ENCODE data around the gene GRIN2A. TPM values are rescaled to one million over a fixed set of nuclear protein-coding genes. Genes with fewer than 3 reads are reported as not detected.

The GRIN2A gene
- polyA plus RNA-seq, 1 donor (not counting 4 experiments of a cell fraction or from before 2014, with no cell fraction given) = 0.01 TPM

GRCh38 chr16:10138881-10139280, 43.3 kb downstream of the GRIN2A start:
- H3K4me1 ChIP-seq (ENCODE audit: control insufficient read depth, extremely low read depth, insufficient read depth, low read length) = no peaks in the 10 kb centered on the region
- H3K9me3 ChIP-seq (ENCODE audit: control insufficient read depth, low read depth, low read length) = no peaks in the 10 kb centered on the region
- DNase-seq (ENCODE audit: low read depth, low spot score) (no peak), FAIRE-seq (no peak)
- H3K9ac ChIP-seq (ENCODE audit: control insufficient read depth, extremely low read depth, insufficient read depth, low read length) = no peak overlapping the region
- no peak overlapping the region for H3K4me2 ChIP-seq (ENCODE audit: control insufficient read depth, extremely low read depth, insufficient read depth, low read depth, low read length)
- H3K4me3 ChIP-seq (ENCODE audit: control insufficient read depth in 2 of 3, extremely low read depth in 1 of 3, insufficient read depth in 2 of 3, low read depth in 1 of 3, low read length in 3 of 3) = no peak overlapping the region
- H3K27ac ChIP-seq (ENCODE audit: control insufficient read depth, insufficient read depth, low read length) = no peak overlapping the region
- no peak overlapping the region for H2AFZ ChIP-seq (ENCODE audit: control insufficient read depth, low read length)
- dilution Hi-C loops (cut with MboI; ENCODE audit: extremely low pct_ligation_motif_present, low sequenced_read_pairs) = no loop called here
- TF ChIP-seq EZH2 (IDR thresholded peaks at IDR 0.05; ENCODE audit: low read length) (no peak), CTCF (optimal IDR thresholded peaks at IDR 0.05 in 1 of 3, IDR thresholded peaks at IDR 0.05 in 1 of 3, conservative IDR thresholded peaks at IDR 0.05 in 1 of 3; ENCODE audit: extremely low read depth in 1 of 3, insufficient read depth in 2 of 3, low read length in 3 of 3) (no peak)
- no peaks in the 10 kb centered on the region for H3K27me3 ChIP-seq (ENCODE audit: control insufficient read depth, extremely low read depth, insufficient read depth, low read length)
- H3K36me3 ChIP-seq (ENCODE audit: control insufficient read depth in 2 of 2, extremely low read depth in 1 of 2, insufficient read depth in 2 of 2, low read length in 2 of 2) = no peaks in the 10 kb centered on the region
- no peaks in the 10 kb centered on the region for H3K79me2 ChIP-seq (ENCODE audit: control insufficient read depth, insufficient read depth, low read length)
- no peaks in the 10 kb centered on the region for H4K20me1 ChIP-seq (ENCODE audit: control insufficient read depth, extremely low read depth, insufficient read depth, low read length)
- no peaks in the 10 kb centered on the region for H3K9me1 ChIP-seq (ENCODE audit: control insufficient read depth, extremely low read depth, insufficient read depth, low read length)

DNA sequence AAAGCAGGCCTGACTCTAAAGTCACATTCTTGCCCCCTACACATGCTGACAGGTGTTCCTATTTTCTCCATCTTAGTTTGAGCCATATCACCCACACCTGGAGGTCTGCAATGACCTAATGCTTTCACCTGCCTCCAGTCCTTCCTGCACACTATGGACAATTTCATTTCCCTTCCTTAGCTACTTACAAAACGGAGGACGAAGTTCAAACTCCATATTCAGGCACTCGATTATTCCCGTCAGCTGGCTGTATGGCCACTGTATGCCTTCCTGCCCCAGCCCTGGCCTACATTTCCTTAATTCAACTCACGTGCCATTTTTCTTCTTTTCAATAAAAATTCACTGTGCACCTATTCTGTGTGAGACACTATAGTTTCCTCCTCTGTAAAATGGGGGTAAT, 44.9 kb downstream of the GRIN2A start:
- no peak overlapping the region for H2AFZ ChIP-seq (ENCODE audit: control insufficient read depth, low read length)
- H4K20me1 ChIP-seq (ENCODE audit: control insufficient read depth, extremely low read depth, insufficient read depth, low read length) = no peaks in the 10 kb centered on the region
- no peak overlapping the region for H3K4me2 ChIP-seq (ENCODE audit: control insufficient read depth, extremely low read depth, insufficient read depth, low read depth, low read length)
- no peak overlapping the region for H3K27ac ChIP-seq (ENCODE audit: control insufficient read depth, insufficient read depth, low read length)
- no peaks in the 10 kb centered on the region for H3K9me1 ChIP-seq (ENCODE audit: control insufficient read depth, extremely low read depth, insufficient read depth, low read length)
- H3K4me3 ChIP-seq (ENCODE audit: control insufficient read depth in 2 of 3, extremely low read depth in 1 of 3, insufficient read depth in 2 of 3, low read depth in 1 of 3, low read length in 3 of 3) = no peak overlapping the region
- H3K9me3 ChIP-seq (ENCODE audit: control insufficient read depth, low read depth, low read length) = no peaks in the 10 kb centered on the region
- dilution Hi-C loops (cut with MboI; ENCODE audit: extremely low pct_ligation_motif_present, low sequenced_read_pairs) = no loop called here
- no peaks in the 10 kb centered on the region for H3K79me2 ChIP-seq (ENCODE audit: control insufficient read depth, insufficient read depth, low read length)
- FAIRE-seq = no peak
- H3K4me1 ChIP-seq (ENCODE audit: control insufficient read depth, extremely low read depth, insufficient read depth, low read length) = no peaks in the 10 kb centered on the region
- no peaks in the 10 kb centered on the region for H3K36me3 ChIP-seq (ENCODE audit: control insufficient read depth in 2 of 2, extremely low read depth in 1 of 2, insufficient read depth in 2 of 2, low read length in 2 of 2)
- DNase-seq (ENCODE audit: low read depth, low spot score) = no peak
- no peaks in the 10 kb centered on the region for H3K27me3 ChIP-seq (ENCODE audit: control insufficient read depth, extremely low read depth, insufficient read depth, low read length)
- H3K9ac ChIP-seq (ENCODE audit: control insufficient read depth, extremely low read depth, insufficient read depth, low read length) = no peak overlapping the region
- TF ChIP-seq EZH2 (IDR thresholded peaks at IDR 0.05; ENCODE audit: low read length) = no peak
- TF ChIP-seq CTCF (optimal IDR thresholded peaks at IDR 0.05 in 1 of 3, IDR thresholded peaks at IDR 0.05 in 1 of 3, conservative IDR thresholded peaks at IDR 0.05 in 1 of 3; ENCODE audit: extremely low read depth in 1 of 3, insufficient read depth in 2 of 3, low read length in 3 of 3) = no peak

Measured in keratinocyte (primary cell).